H1 (cell line): ENCODE results near the gene SLC25A26. TPM values are rescaled to one million over a fixed set of nuclear protein-coding genes. Genes with fewer than 3 reads are reported as not detected.

ENCODE experiments used
- CTCF ChIA-PET: fragments of 300-600 bp; sonication (Branson Sonifier 250); formaldehyde crosslinking; loops from one replicate; lab custom pipeline; 2021; ENCODE audit not compliant: partially characterized antibody; lab: Charles Lee
- POLR2A ChIA-PET: fragments of 300-600 bp; sonication (Branson Sonifier 250); formaldehyde crosslinking; loops from one replicate; lab custom pipeline; 2021; ENCODE audit warnings: inconsistent platforms; ENCODE audit not compliant: partially characterized antibody; lab: Charles Lee
- DNase-seq, 2 experiments: peaks; one replicate each; pipeline versions ENCODE4 v3.0.0 to v3.0.0-alpha.2; 2010 to 2022; ENCODE audit warnings: low spot score in 2 of 2, low read depth in 1 of 2, mixed read lengths in 1 of 2
- FAIRE-seq: peaks from 2 replicates; lab custom pipeline; 2011; peaks lifted over from hg19 to GRCh38; lab: Jason Lieb, UNC
- H2AFZ ChIP-seq: 2 replicates; pipeline ENCODE4 v1.8.1; 2012; ENCODE audit warnings: low read length, inconsistent platforms
- H2AK5ac ChIP-seq: 2 replicates; pipeline ENCODE4 v1.6.1; 2013; ENCODE audit warnings: low read depth, low read length
- H2BK120ac ChIP-seq: replicated peaks from 2 replicates; pipeline ENCODE3; 2013; ENCODE audit warnings: low read depth, low read length, inconsistent platforms
- H2BK12ac ChIP-seq: 2 replicates; pipeline ENCODE4 v1.6.1; 2013; ENCODE audit warnings: low read depth, low read length
- H2BK15ac ChIP-seq: 2 replicates; pipeline ENCODE4 v1.6.1; 2013; ENCODE audit warnings: low read length
- H2BK20ac ChIP-seq: 2 replicates; pipeline ENCODE4 v1.6.1; 2013; ENCODE audit warnings: low read length
- H2BK5ac ChIP-seq: 2 replicates; pipeline ENCODE4 v1.6.1; 2013; ENCODE audit warnings: low read depth, low read length
- H3K14ac ChIP-seq: 2 replicates; pipeline ENCODE4 v1.6.1; 2013; ENCODE audit warnings: inconsistent platforms; ENCODE audit not compliant: insufficient read length
- H3K18ac ChIP-seq: 2 replicates; pipeline ENCODE4 v1.6.1; 2013; ENCODE audit warnings: low read length; ENCODE audit errors: extremely low read depth
- H3K23ac ChIP-seq: 2 replicates; pipeline ENCODE4 v1.6.1; 2013; ENCODE audit warnings: inconsistent platforms; ENCODE audit not compliant: insufficient read length
- H3K23me2 ChIP-seq: 2 replicates; pipeline ENCODE4 v1.6.1; 2013; ENCODE audit warnings: low read depth, low read length
- H3K27ac ChIP-seq: 2 replicates; pipeline ENCODE4 v1.6.1; 2011; ENCODE audit warnings: low read depth, low read length, inconsistent platforms
- H3K27me3 ChIP-seq, 4 experiments: replicated peaks in 1 of 4; 1 replicate in 1 of 4; 2 replicates in 3 of 4; pipeline versions ENCODE4 v1.6.1 to v1.8.1; 2011 to 2013; ENCODE audit warnings: low read length in 3 of 4, mild to moderate bottlenecking in 3 of 4, inconsistent platforms in 2 of 4, mixed read lengths in 2 of 4, moderate library complexity in 1 of 4; ENCODE audit not compliant: control insufficient read depth in 3 of 4, insufficient read depth in 3 of 4; ENCODE audit errors: extremely low read depth in 1 of 4
- H3K36me3 ChIP-seq, 4 experiments: 2 replicates each; pipeline versions ENCODE4 v1.6.1 to v1.8.1; 2011 to 2013; ENCODE audit warnings: mild to moderate bottlenecking in 4 of 4, low read length in 3 of 4, moderate library complexity in 2 of 4, control low read depth in 1 of 4, inconsistent platforms in 1 of 4; ENCODE audit not compliant: insufficient read depth in 4 of 4, control insufficient read depth in 2 of 4
- H3K4ac ChIP-seq: replicated peaks from 2 replicates; pipeline ENCODE3; 2013; ENCODE audit warnings: low read length, low read depth, mixed read lengths, inconsistent platforms; ENCODE audit not compliant: insufficient read length
- H3K4me1 ChIP-seq, 4 experiments: replicated peaks in 1 of 4; 1 replicate in 1 of 4; 2 replicates in 3 of 4; pipeline versions ENCODE4 v1.6.1 to v1.8.1; 2011 to 2013; ENCODE audit warnings: low read length in 3 of 4, inconsistent platforms in 2 of 4, mixed read lengths in 1 of 4; ENCODE audit not compliant: insufficient read depth in 4 of 4, control insufficient read depth in 3 of 4
- H3K4me2 ChIP-seq, 2 experiments: 2 replicates each; pipeline versions ENCODE4 v1.6.1 to v1.8.1; 2011 to 2013; ENCODE audit warnings: low read depth in 2 of 2, low read length in 2 of 2, control low read depth in 1 of 2, inconsistent platforms in 1 of 2, mild to moderate bottlenecking in 1 of 2; ENCODE audit not compliant: insufficient read depth in 1 of 2
- H3K4me3 ChIP-seq, 4 experiments: fragments of 200-600, 300-600 bp in 1 of 4; sonication (generic), shearing (Covaris generic), sonication (Bioruptor Twin) in 1 of 4; 2 replicates each; pipeline versions ENCODE4 v1.5.1 to v1.8.1; 2011 to 2016; ENCODE audit warnings: low read length in 4 of 4, low read depth in 3 of 4, control low read depth in 2 of 4, inconsistent platforms in 2 of 4, mild to moderate bottlenecking in 2 of 4, mixed read lengths in 1 of 4, moderate library complexity in 1 of 4; ENCODE audit not compliant: insufficient read depth in 2 of 4; ENCODE audit errors: extremely low read depth in 1 of 4
- H3K56ac ChIP-seq: replicated peaks from 2 replicates; pipeline ENCODE3; 2013; ENCODE audit warnings: low read depth, mild to moderate bottlenecking, mixed read lengths, low read length, inconsistent platforms; ENCODE audit not compliant: insufficient read length
- H3K79me1 ChIP-seq: 2 replicates; pipeline ENCODE4 v1.6.1; 2013; ENCODE audit warnings: low read depth, low read length, control low read depth
- H3K79me2 ChIP-seq, 2 experiments: 2 replicates each; pipeline versions ENCODE4 v1.6.1 to v1.8.1; 2012 to 2013; ENCODE audit warnings: low read length in 2 of 2, mild to moderate bottlenecking in 2 of 2, inconsistent platforms in 1 of 2; ENCODE audit not compliant: insufficient read depth in 2 of 2, control insufficient read depth in 1 of 2
- H3K9ac ChIP-seq, 4 experiments: replicated peaks in 1 of 4; 1 replicate in 1 of 4; 2 replicates in 3 of 4; pipeline versions ENCODE4 v1.6.1 to v1.8.1; 2011 to 2013; ENCODE audit warnings: low read depth in 3 of 4, low read length in 3 of 4, control low read depth in 2 of 4, mild to moderate bottlenecking in 2 of 4, moderate library complexity in 2 of 4, inconsistent platforms in 1 of 4; ENCODE audit errors: extremely low read depth in 1 of 4
- H3K9me3 ChIP-seq, 2 experiments: 2 replicates each; pipeline versions ENCODE4 v1.6.1 to v1.8.1; 2012 to 2013; ENCODE audit warnings: mild to moderate bottlenecking in 2 of 2, moderate library complexity in 2 of 2, control low read depth in 1 of 2, inconsistent platforms in 1 of 2, low read depth in 1 of 2, low read length in 1 of 2, mixed read lengths in 1 of 2; ENCODE audit not compliant: insufficient read depth in 2 of 2
- H4K20me1 ChIP-seq, 2 experiments: replicated peaks in 1 of 2; 2 replicates each; pipeline versions ENCODE3 to v1.8.1; 2011 to 2013; ENCODE audit warnings: inconsistent platforms in 2 of 2, low read length in 2 of 2, mild to moderate bottlenecking in 1 of 2; ENCODE audit not compliant: insufficient read depth in 2 of 2, control insufficient read depth in 1 of 2
- H4K5ac ChIP-seq: 2 replicates; pipeline ENCODE4 v1.6.1; 2013; ENCODE audit warnings: low read length, low read depth, mixed read lengths, inconsistent platforms; ENCODE audit not compliant: insufficient read length
- H4K8ac ChIP-seq: 2 replicates; pipeline ENCODE4 v1.8.0; 2013; ENCODE audit warnings: mild to moderate bottlenecking, moderate library complexity, low read length, inconsistent platforms; ENCODE audit not compliant: insufficient read depth; ENCODE audit errors: extremely low read depth
- H4K91ac ChIP-seq: replicated peaks from 2 replicates; pipeline ENCODE3; 2013; ENCODE audit warnings: low read length, mixed read lengths, inconsistent platforms; ENCODE audit not compliant: insufficient read length
- CHD2 ChIP-seq: IDR thresholded peaks from 2 replicates; pipeline ENCODE4 v1.6.1; 2012; ENCODE audit warnings: low read length, improper control_type of control experiment
- WGBS, 2 experiments: shearing (Covaris generic) in 1 of 2; methylation state at CpG; one replicate each; pipeline versions ENCODE4 v1.1.6 to v1.1.7; 2013 to 2015; ENCODE audit warnings: low lambda C conversion rate in 2 of 2, mixed read lengths in 2 of 2, inconsistent platforms in 1 of 2, low coverage in 1 of 2, missing lambda C conversion rate in 1 of 2; ENCODE audit not compliant: insufficient replicate concordance in 2 of 2, insufficient coverage in 1 of 2, insufficient read length in 1 of 2; ENCODE audit errors: extremely low coverage in 1 of 2, missing lambda C conversion rate in 1 of 2; 5-methylcytosine and 5-hydroxymethylcytosine counted together
- polyA plus RNA-seq, 7 experiments: library from polyadenylated mRNA; depleted of rRNA in 3 of 7; stranded (reverse) in 5 of 7; unstranded in 2 of 7; fragments of >200 nt in 5 of 7; fragments of 200-250 nt in 2 of 7; gene quantifications; 1 replicate in 5 of 7; 2 replicates in 1 of 7; 4 replicates in 1 of 7; pipeline versions ENCODE4 v1.2.1 to v1.2.3, GENCODE V29; 2011 to 2013; ENCODE audit warnings: missing spikeins in 2 of 7, mixed read lengths in 2 of 7
- total RNA-seq: library from RNA; stranded (reverse); fragmentation: NEBNext Ultra II Directional; extraction: Animal tissue kit (Norgen Biotek cat#: 25700); gene quantifications from 2 replicates; pipeline ENCODE4 v1.2.1, GENCODE V29; 2021
- TF ChIP-seq, protein P1 (sequence below): IDR thresholded peaks from 2 replicates; pipeline ENCODE4 v1.6.1; 2011; ENCODE audit warnings: low read depth, mild to moderate bottlenecking, low read length; ENCODE audit not compliant: insufficient read depth

SLC25A26 gene
- total and polyA plus RNA-seq, 2 of the 8 experiments (the other 6 are each of a cell fraction or from before 2014, with no cell fraction given): 30.0 to 37.0 TPM

DNA sequence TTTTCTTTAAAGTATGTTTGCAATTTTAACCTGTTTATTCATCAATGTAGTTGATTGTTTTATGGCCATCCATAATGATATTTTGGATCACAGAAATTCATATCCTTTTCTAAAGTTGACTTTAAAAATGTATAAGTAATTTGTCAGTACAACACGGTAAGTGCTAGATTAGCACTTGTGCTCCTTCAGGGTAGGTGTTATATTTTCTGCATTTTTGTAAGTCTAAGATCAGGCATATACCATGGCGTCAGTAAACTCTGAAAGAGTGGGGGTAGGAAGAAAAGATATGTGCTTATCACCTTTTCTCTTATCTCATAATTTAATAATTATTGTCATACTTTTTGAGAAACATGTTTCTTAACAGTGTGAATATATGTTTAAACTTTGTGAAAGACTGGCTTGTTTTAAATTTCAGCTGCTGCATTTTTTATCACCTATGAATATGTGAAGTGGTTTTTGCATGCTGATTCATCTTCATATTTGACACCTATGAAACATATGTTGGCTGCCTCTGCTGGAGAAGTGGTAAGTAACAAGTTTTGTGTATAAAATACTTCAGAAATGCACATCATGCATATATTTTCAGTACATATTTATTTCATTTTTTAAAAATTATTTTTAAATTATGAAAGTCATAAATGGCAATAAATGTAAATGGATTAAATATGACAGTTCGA, 22.1 kb downstream of the SLC25A26 start:
- Histone ChIP-seq H3K27me3 (no peaks in the 10 kb centered on the region), H3K36me3 (peaks cover 3 to 12% (median 8%) of the 10 kb centered on the region in 4 experiments; a peak in 4 of 8 replicates), H3K23me2 (no peaks in the 10 kb centered on the region), H3K18ac (no peak overlapping the region), H4K20me1 (no peaks in the 10 kb centered on the region), H3K9me3 (no peaks in the 10 kb centered on the region), H4K91ac (no peak overlapping the region), H3K4me2 (no peak overlapping the region), H3K79me1 (no peaks in the 10 kb centered on the region), H3K4me3 (no peak overlapping the region), H3K14ac (no peak overlapping the region), H3K9ac (no peak overlapping the region), H2AFZ (no peak overlapping the region), H3K4me1 (peaks cover 0 to under 1% (median 0%) of the 10 kb centered on the region in 4 experiments; a peak in 2 of 7 replicates), H3K27ac (no peak overlapping the region), H3K79me2 (no peaks in the 10 kb centered on the region), H2BK15ac (no peak overlapping the region), H2AK5ac (no peak overlapping the region), H2BK120ac (no peak overlapping the region), H4K8ac (no peak overlapping the region), H3K23ac (no peak overlapping the region), H2BK5ac (no peak overlapping the region), H4K5ac (no peak overlapping the region), H3K4ac (no peak overlapping the region), H2BK20ac (no peak overlapping the region), H2BK12ac (no peak overlapping the region), H3K56ac (no peak overlapping the region)
- no peak for DNase-seq
- FAIRE-seq: no peak
- ChIA-PET POLR2A (no interaction called here), CTCF (interaction anchor here (0.8 to 1.5 kb wide), 5 partner anchors 11 to 135 kb away, joined by 3 to 14 read pairs (median 3); no protein-coding TSS in a partner anchor)
- WGBS, 2 experiments: 91% methylated on average over 3 of the region's 3 CpGs; no CpG with 5 or more reads in 1 of the 2 experiments
- TF ChIP-seq, protein P1, sequence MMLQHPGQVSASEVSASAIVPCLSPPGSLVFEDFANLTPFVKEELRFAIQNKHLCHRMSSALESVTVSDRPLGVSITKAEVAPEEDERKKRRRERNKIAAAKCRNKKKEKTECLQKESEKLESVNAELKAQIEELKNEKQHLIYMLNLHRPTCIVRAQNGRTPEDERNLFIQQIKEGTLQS: no peak
- no peak for TF ChIP-seq CHD2
